ENCODE measurements around the gene PRH2.

GRCh38 chr12:10968765-10969456 lies 39.9 kb downstream of the PRH2 start:
- TF ChIP-seq POLR2A (IDR thresholded peaks at IDR 0.05) (no peak), CTCF (IDR thresholded peaks at IDR 0.05) (no peak), POLR2AphosphoS5 (IDR thresholded peaks at IDR 0.05) (no peak)

Measured in stomach (tissue), 4 donors.